ENCODE data around the gene NOS1AP.
A peak's percentile ranks its signal among the peaks of the same experiment; 100 is the strongest.

Gene NOS1AP

GRCh38 chr1:162364498-162364897, 295.0 kb downstream of the NOS1AP start:
- no peaks in the 10 kb centered on the region for H3K36me3 Mint-ChIP-seq
- no peaks in the 10 kb centered on the region for H3K9me3 Mint-ChIP-seq
- H3K4me3 Mint-ChIP-seq, result no peak overlapping the region
- ATAC-seq (replicated peaks) (no peak), DNase-seq (no peak)
- H3K27me3 Mint-ChIP-seq, result peaks cover 16 to 32% of the 10 kb centered on the region in 2 donors
- H3K4me1 Mint-ChIP-seq, result peaks cover 5 to 10% of the 10 kb centered on the region in 2 donors
- no peak overlapping the region for H3K27ac Mint-ChIP-seq

- Mint-ChIP-seq H3K4me1 (peaks cover 5 to 10% of the 10 kb centered on the region in 2 donors), H3K9me3 (no peaks in the 10 kb centered on the region), H3K4me3 (no peak overlapping the region), H3K27me3 (peaks cover 16 to 27% of the 10 kb centered on the region in 2 donors), H3K27ac (no peak overlapping the region), H3K36me3 (no peaks in the 10 kb centered on the region)
- ATAC-seq (replicated peaks), result no peak
- DNase-seq, result no peak
Measured at GRCh38 chr1:162365284-162366020, 296.0 kb downstream of the NOS1AP start.

- ATAC-seq (replicated peaks) (no peak), DNase-seq (no peak)
- Mint-ChIP-seq H3K27me3 (peaks cover 16 to 25% of the 10 kb centered on the region in 2 donors), H3K4me3 (no peak overlapping the region), H3K9me3 (no peaks in the 10 kb centered on the region), H3K27ac (no peak overlapping the region), H3K36me3 (no peaks in the 10 kb centered on the region), H3K4me1 (peaks cover 5 to 10% of the 10 kb centered on the region in 2 donors)
Measured at GRCh38 chr1:162366149-162366548, 296.7 kb downstream of the NOS1AP start.

- Mint-ChIP-seq H3K4me1 (peaks cover 3 to 6% of the 10 kb centered on the region in 2 donors), H3K27me3 (peaks cover 16 to 25% of the 10 kb centered on the region in 2 donors), H3K4me3 (peak overlapping the region in 1 of 2 donors; percentile 31), H3K27ac (no peak overlapping the region), H3K9me3 (no peaks in the 10 kb centered on the region), H3K36me3 (no peaks in the 10 kb centered on the region)
- no peak for ATAC-seq (replicated peaks)
- DNase-seq, result no peak
Measured at GRCh38 chr1:162366671-162367070, 297.2 kb downstream of the NOS1AP start.

- peak overlapping the region in 1 of 2 donors; percentile 31 for H3K4me3 Mint-ChIP-seq
- no peaks in the 10 kb centered on the region for H3K9me3 Mint-ChIP-seq
- peaks cover 0 to 2% of the 10 kb centered on the region in 2 donors for H3K4me1 Mint-ChIP-seq
- DNase-seq, result no peak
- H3K36me3 Mint-ChIP-seq, result no peaks in the 10 kb centered on the region
- ATAC-seq (replicated peaks), result no peak
- peaks cover 16 to 25% of the 10 kb centered on the region in 2 donors for H3K27me3 Mint-ChIP-seq
- peak overlapping the region; percentile 26 for H3K27ac Mint-ChIP-seq
Measured at GRCh38 chr1:162367073-162367472, 297.6 kb downstream of the NOS1AP start.

- Mint-ChIP-seq H3K4me1 (no peaks in the 10 kb centered on the region), H3K27ac (no peak overlapping the region), H3K4me3 (no peak overlapping the region), H3K36me3 (no peaks in the 10 kb centered on the region), H3K27me3 (peaks cover 14 to 22% of the 10 kb centered on the region in 2 donors), H3K9me3 (no peaks in the 10 kb centered on the region)
- ATAC-seq (replicated peaks) (no peak), DNase-seq (no peak)
Measured at GRCh38 chr1:162367772-162368171, 298.3 kb downstream of the NOS1AP start.

GRCh38 chr1:162368451-162368850, 299.0 kb downstream of the NOS1AP start:
- Mint-ChIP-seq H3K27me3 (peaks cover 7 to 15% of the 10 kb centered on the region in 2 donors), H3K4me3 (no peak overlapping the region), H3K36me3 (no peaks in the 10 kb centered on the region), H3K9me3 (no peaks in the 10 kb centered on the region), H3K27ac (no peak overlapping the region), H3K4me1 (no peaks in the 10 kb centered on the region)
- DNase-seq, result no peak
- ATAC-seq (replicated peaks), result no peak

- ATAC-seq (replicated peaks) (no peak), DNase-seq (no peak)
- H3K9me3 Mint-ChIP-seq, result no peaks in the 10 kb centered on the region
- H3K4me1 Mint-ChIP-seq, result no peaks in the 10 kb centered on the region
- no peaks in the 10 kb centered on the region for H3K36me3 Mint-ChIP-seq
- peaks cover 0 to 6% of the 10 kb centered on the region in 2 donors for H3K27me3 Mint-ChIP-seq
- H3K4me3 Mint-ChIP-seq, result no peak overlapping the region
- H3K27ac Mint-ChIP-seq, result no peak overlapping the region
Measured at GRCh38 chr1:162369571-162369970, 300.1 kb downstream of the NOS1AP start.

GRCh38 chr1:162370161-162370560, 300.7 kb downstream of the NOS1AP start:
- ATAC-seq (replicated peaks) (no peak), DNase-seq (no peak)
- Mint-ChIP-seq H3K9me3 (no peaks in the 10 kb centered on the region), H3K4me1 (no peaks in the 10 kb centered on the region), H3K4me3 (no peak overlapping the region), H3K27me3 (peaks cover 0 to 3% of the 10 kb centered on the region in 2 donors), H3K27ac (no peak overlapping the region), H3K36me3 (no peaks in the 10 kb centered on the region)

GRCh38 chr1:162370721-162371120, 301.2 kb downstream of the NOS1AP start:
- H3K4me3 Mint-ChIP-seq, result no peak overlapping the region
- ATAC-seq (replicated peaks) (no peak), DNase-seq (no peak)
- no peaks in the 10 kb centered on the region for H3K36me3 Mint-ChIP-seq
- H3K27me3 Mint-ChIP-seq, result no peaks in the 10 kb centered on the region
- no peaks in the 10 kb centered on the region for H3K4me1 Mint-ChIP-seq
- no peaks in the 10 kb centered on the region for H3K9me3 Mint-ChIP-seq
- H3K27ac Mint-ChIP-seq, result no peak overlapping the region

GRCh38 chr1:162371611-162372010, 302.1 kb downstream of the NOS1AP start:
- DNase-seq (no peak), ATAC-seq (replicated peaks) (no peak)
- H3K27me3 Mint-ChIP-seq, result no peaks in the 10 kb centered on the region
- no peak overlapping the region for H3K27ac Mint-ChIP-seq
- no peak overlapping the region for H3K4me3 Mint-ChIP-seq
- H3K9me3 Mint-ChIP-seq, result no peaks in the 10 kb centered on the region
- H3K36me3 Mint-ChIP-seq, result no peaks in the 10 kb centered on the region
- H3K4me1 Mint-ChIP-seq, result no peaks in the 10 kb centered on the region

- Mint-ChIP-seq H3K4me3 (no peak overlapping the region), H3K27me3 (no peaks in the 10 kb centered on the region), H3K9me3 (no peaks in the 10 kb centered on the region), H3K4me1 (no peaks in the 10 kb centered on the region), H3K36me3 (no peaks in the 10 kb centered on the region), H3K27ac (peak overlapping the region; percentile 32)
- DNase-seq, result no peak
- peak in 1 of 2 donors; percentile 19 for ATAC-seq (replicated peaks)
Measured at GRCh38 chr1:162372159-162373071, 302.9 kb downstream of the NOS1AP start.

- Mint-ChIP-seq H3K4me3 (no peak overlapping the region), H3K9me3 (no peaks in the 10 kb centered on the region), H3K27me3 (no peaks in the 10 kb centered on the region), H3K4me1 (no peaks in the 10 kb centered on the region), H3K27ac (peak overlapping the region; percentile 32), H3K36me3 (no peaks in the 10 kb centered on the region)
- no peak for DNase-seq
- ATAC-seq (replicated peaks), result no peak
Measured at GRCh38 chr1:162373072-162373427, 303.6 kb downstream of the NOS1AP start.

GRCh38 chr1:162373541-162374260, 304.2 kb downstream of the NOS1AP start:
- no peak overlapping the region for H3K4me3 Mint-ChIP-seq
- H3K27me3 Mint-ChIP-seq, result no peaks in the 10 kb centered on the region
- no peaks in the 10 kb centered on the region for H3K36me3 Mint-ChIP-seq
- H3K27ac Mint-ChIP-seq, result peak overlapping the region; percentile 37
- no peaks in the 10 kb centered on the region for H3K4me1 Mint-ChIP-seq
- DNase-seq (no peak), ATAC-seq (replicated peaks) (no peak)
- no peaks in the 10 kb centered on the region for H3K9me3 Mint-ChIP-seq
